ENCODE measurements around the gene NCSTN. TPM values are rescaled to one million over a fixed set of nuclear protein-coding genes. Genes with fewer than 3 reads are reported as not detected.
A peak's percentile ranks its signal among the peaks of the same experiment; 100 is the strongest.

NCSTN gene
- total and polyA plus RNA-seq, 9 of the 15 experiments (the other 6 are each of a cell fraction or from before 2014, with no cell fraction given) = 21.3 to 91.1 (median 57.9) TPM

DNA sequence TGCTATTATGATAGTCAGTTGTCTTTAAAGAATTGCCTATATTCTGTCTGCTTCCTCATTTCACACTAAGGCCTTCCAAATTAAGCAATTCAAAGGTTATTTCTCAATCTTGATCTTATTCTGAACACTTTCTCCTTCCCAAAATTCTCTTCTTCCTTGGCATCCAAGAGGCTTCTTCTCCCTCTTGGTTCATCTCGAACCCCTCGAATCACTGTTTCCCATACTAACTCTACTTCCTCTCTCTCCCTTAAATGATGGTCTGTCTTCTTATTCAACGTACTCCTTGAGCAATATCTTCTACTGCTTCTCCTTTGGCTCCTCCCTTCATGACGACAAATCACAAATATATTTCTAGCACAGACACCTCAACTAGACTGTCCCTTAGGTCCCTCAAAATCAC is 4.6 kb upstream of the NCSTN start:
- no peak for ATAC-seq
- ChIA-PET CTCF (ENCODE audit: low intra/inter-chr PET ratio) (no interaction called here), POLR2A (interaction anchor here (1.1 kb wide), 1 partner anchor 11 kb away, joined by 3 read pairs; no protein-coding TSS in a partner anchor)
- 91% methylated on average over 4 of the region's 4 CpGs for WGBS (ENCODE audit: insufficient coverage, low coverage, missing lambda C conversion rate)
- no peaks in the 10 kb centered on the region for H4K20me1 ChIP-seq (replicated peaks; ENCODE audit: control insufficient read depth, insufficient read depth, low read length)
- H3K9ac ChIP-seq (ENCODE audit: insufficient read depth in 1 of 2, low read depth in 2 of 2, low read length in 2 of 2) = no peak overlapping the region
- FAIRE-seq = no peak
- no peaks in the 10 kb centered on the region for H3K27me3 ChIP-seq (ENCODE audit: control insufficient read depth in 2 of 2, insufficient read depth in 2 of 2, low read length in 2 of 2)
- no peak overlapping the region for H3K4me2 ChIP-seq (ENCODE audit: insufficient read depth, low read length)
- in situ Hi-C loops (cut with MboI) (no loop called here), intact Hi-C loops (cut with micrococcal nuclease) (no loop called here)
- H3K79me2 ChIP-seq (ENCODE audit: control insufficient read depth, insufficient read depth, low read length) = peaks cover 55% of the 10 kb centered on the region
- no peak overlapping the region for H3K27ac ChIP-seq (ENCODE audit: extremely low read depth, low read depth, low read length)
- peaks cover 68% of the 10 kb centered on the region for H3K36me3 ChIP-seq (ENCODE audit: control insufficient read depth, insufficient read depth, low read length)
- no peak overlapping the region for H3K4me3 ChIP-seq
- no peak overlapping the region for H2AFZ ChIP-seq (ENCODE audit: low read depth, low read length)
- H3K9me1 ChIP-seq (ENCODE audit: control insufficient read depth, insufficient read depth, low read length) = no peaks in the 10 kb centered on the region
- H3K4me1 ChIP-seq (replicated peaks in 1 of 2; ENCODE audit: control insufficient read depth in 2 of 2, insufficient read depth in 2 of 2, low read length in 2 of 2) = peaks cover 0 to 11% of the 10 kb centered on the region in 2 experiments; a peak in 2 of 5 replicates
- DNase-seq (ENCODE audit: extremely low read depth in 1 of 4, low spot score in 3 of 4) = no peak
- no peaks in the 10 kb centered on the region for H3K9me3 ChIP-seq (replicated peaks; ENCODE audit: control insufficient read depth, insufficient read depth, low read depth, low read length)
- TF ChIP-seq ZNF324 (CRISPR knock-in tag; IDR thresholded peaks at IDR 0.05) = no peak
- BruUV-seq (replicated peaks) = no TSS peak

DNA sequence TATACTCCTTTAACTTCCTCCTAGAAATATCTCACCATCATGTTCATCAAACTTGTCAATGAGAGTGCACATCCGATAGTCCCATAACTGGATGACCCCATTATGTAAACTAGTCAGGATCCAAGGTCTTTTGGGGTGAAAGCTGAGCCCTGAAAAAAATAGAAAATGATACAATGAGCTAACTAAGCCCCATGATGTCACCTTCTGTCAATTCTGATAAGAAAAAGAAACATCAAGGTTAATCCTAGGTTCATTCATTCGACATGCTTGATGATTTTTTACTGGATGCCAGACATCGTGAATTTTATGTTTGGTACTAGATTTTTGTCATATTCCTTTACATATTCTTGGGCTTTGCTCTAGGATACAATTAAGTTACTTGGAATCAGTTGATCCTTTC is 3.0 kb upstream of the NCSTN start:
- TF ChIP-seq DMBX1 (CRISPR knock-in tag; IDR thresholded peaks at IDR 0.05; ENCODE audit: borderline replicate concordance) = no peak
- TF ChIP-seq, protein P1, sequence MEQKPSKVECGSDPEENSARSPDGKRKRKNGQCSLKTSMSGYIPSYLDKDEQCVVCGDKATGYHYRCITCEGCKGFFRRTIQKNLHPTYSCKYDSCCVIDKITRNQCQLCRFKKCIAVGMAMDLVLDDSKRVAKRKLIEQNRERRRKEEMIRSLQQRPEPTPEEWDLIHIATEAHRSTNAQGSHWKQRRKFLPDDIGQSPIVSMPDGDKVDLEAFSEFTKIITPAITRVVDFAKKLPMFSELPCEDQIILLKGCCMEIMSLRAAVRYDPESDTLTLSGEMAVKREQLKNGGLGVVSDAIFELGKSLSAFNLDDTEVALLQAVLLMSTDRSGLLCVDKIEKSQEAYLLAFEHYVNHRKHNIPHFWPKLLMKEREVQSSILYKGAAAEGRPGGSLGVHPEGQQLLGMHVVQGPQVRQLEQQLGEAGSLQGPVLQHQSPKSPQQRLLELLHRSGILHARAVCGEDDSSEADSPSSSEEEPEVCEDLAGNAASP (IDR thresholded peaks at IDR 0.05) = 0 out of 2 replicates have a peak, but pooled peaks have one; percentile 11
- 0 out of 2 replicates have a peak, but pooled peaks have one; percentile 11 for TF ChIP-seq TCF3 (CRISPR knock-in tag; IDR thresholded peaks at IDR 0.05)
- TF ChIP-seq JUND (IDR thresholded peaks at IDR 0.05; ENCODE audit: borderline replicate concordance, low read depth, low read length) = peak; percentile 14; the same call in 1 of the 2 replicates
- TF ChIP-seq JUND (tag; IDR thresholded peaks at IDR 0.05; ENCODE audit: borderline replicate concordance, low read depth, low read length) = no peak
- TF ChIP-seq SMAD1 (IDR thresholded peaks at IDR 0.05; ENCODE audit: low read depth, low read length, partially characterized antibody) = no peak
- TF ChIP-seq, protein P2, sequence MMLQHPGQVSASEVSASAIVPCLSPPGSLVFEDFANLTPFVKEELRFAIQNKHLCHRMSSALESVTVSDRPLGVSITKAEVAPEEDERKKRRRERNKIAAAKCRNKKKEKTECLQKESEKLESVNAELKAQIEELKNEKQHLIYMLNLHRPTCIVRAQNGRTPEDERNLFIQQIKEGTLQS (IDR thresholded peaks at IDR 0.05) = peak; percentile 57; the same call in 1 of the 2 replicates
- TF ChIP-seq, protein P2 (CRISPR knock-in tag; conservative IDR thresholded peaks at IDR 0.05) = no peak
- TF ChIP-seq GATAD2B (IDR thresholded peaks at IDR 0.05; ENCODE audit: borderline replicate concordance) = no peak
- peak; percentile 79 for TF ChIP-seq MEF2A (IDR thresholded peaks at IDR 0.05; ENCODE audit: control insufficient read depth, low read depth, low read length)
- intact Hi-C loops (cut with micrococcal nuclease) = no loop called here
- DNase-seq (ENCODE audit: extremely low read depth in 1 of 4, low spot score in 3 of 4) (no peak), FAIRE-seq (no peak), ATAC-seq (no peak)
- Histone ChIP-seq H3K4me3 (no peak overlapping the region), H3K9me1 (ENCODE audit: control insufficient read depth, insufficient read depth, low read length) (no peaks in the 10 kb centered on the region), H3K27ac (ENCODE audit: extremely low read depth, low read depth, low read length) (no peak overlapping the region), H3K9me3 (replicated peaks; ENCODE audit: control insufficient read depth, insufficient read depth, low read depth, low read length) (no peaks in the 10 kb centered on the region), H3K27me3 (ENCODE audit: control insufficient read depth in 2 of 2, insufficient read depth in 2 of 2, low read length in 2 of 2) (no peaks in the 10 kb centered on the region), H4K20me1 (replicated peaks; ENCODE audit: control insufficient read depth, insufficient read depth, low read length) (no peaks in the 10 kb centered on the region), H3K9ac (ENCODE audit: insufficient read depth in 1 of 2, low read depth in 2 of 2, low read length in 2 of 2) (no peak overlapping the region), H3K36me3 (ENCODE audit: control insufficient read depth, insufficient read depth, low read length) (peaks cover 62% of the 10 kb centered on the region), H3K79me2 (ENCODE audit: control insufficient read depth, insufficient read depth, low read length) (peaks cover 70% of the 10 kb centered on the region), H3K4me1 (replicated peaks in 1 of 2; ENCODE audit: control insufficient read depth in 2 of 2, insufficient read depth in 2 of 2, low read length in 2 of 2) (peaks cover 0 to 14% of the 10 kb centered on the region in 2 experiments; a peak in 2 of 5 replicates), H3K4me2 (ENCODE audit: insufficient read depth, low read length) (no peak overlapping the region), H2AFZ (ENCODE audit: low read depth, low read length) (no peak overlapping the region)
- POLR2A ChIA-PET = interaction anchor here (0.7 to 1.1 kb wide), 2 partner anchors 9 to 10 kb away, joined by 3 to 4 read pairs; no protein-coding TSS in a partner anchor
- CTCF ChIA-PET (ENCODE audit: low intra/inter-chr PET ratio) = no interaction called here
- 31% methylated on average over 3 of the region's 3 CpGs for WGBS (ENCODE audit: insufficient coverage, low coverage, missing lambda C conversion rate)
- in situ Hi-C loops (cut with MboI) = no loop called here
- BruUV-seq (replicated peaks) = no TSS peak
